Muscle of leg (tissue), 11 donors: ENCODE data around the gene ENO4. TPM values are rescaled to one million over a fixed set of nuclear protein-coding genes. Genes with fewer than 3 reads are reported as not detected.

ENCODE experiments used
- DNase-seq: peaks from one replicate; pipeline ENCODE4 v3.0.0; 2013
- H3K27ac ChIP-seq: one replicate; pipeline ENCODE4 v1.5.1; 2013; ENCODE audit warnings: mild to moderate bottlenecking, low read length, control low read depth
- H3K27me3 ChIP-seq: one replicate; pipeline ENCODE4 v1.6.1; 2013; ENCODE audit warnings: low read length; ENCODE audit not compliant: control insufficient read depth, insufficient read depth
- H3K36me3 ChIP-seq: one replicate; pipeline ENCODE4 v1.6.1; 2013; ENCODE audit warnings: low read length; ENCODE audit not compliant: control insufficient read depth, insufficient read depth
- H3K4me1 ChIP-seq: one replicate; pipeline ENCODE4 v1.6.1; 2013; ENCODE audit warnings: low read length; ENCODE audit not compliant: control insufficient read depth, insufficient read depth
- H3K4me3 ChIP-seq: one replicate; pipeline ENCODE4 v1.5.1; 2013; ENCODE audit warnings: low read length, control low read depth
- H3K9me3 ChIP-seq: replicated peaks from 2 replicates; pipeline ENCODE4 v1.6.1; 2013; ENCODE audit warnings: low read depth, low read length; ENCODE audit not compliant: control insufficient read depth
- WGBS: methylation state at CpG from one replicate; pipeline ENCODE4 v1.1.5; 2013; ENCODE audit warnings: missing lambda C conversion rate; ENCODE audit not compliant: insufficient coverage; 5-methylcytosine and 5-hydroxymethylcytosine counted together
- polyA plus RNA-seq, 8 donors: library from polyadenylated mRNA; unstranded; fragments of 120-200 nt; gene quantifications; one replicate each; pipeline versions ENCODE4 v1.2.1 to v1.2.3, GENCODE V29; 2013; ENCODE audit warnings: inconsistent platforms in 1 of 8, low replicate concordance in 1 of 8; ENCODE audit not compliant: insufficient read length in 8 of 8, insufficient read depth in 1 of 8
- total RNA-seq: library from RNA; stranded (reverse); fragments of 120-200 nt; gene quantifications from one replicate; pipeline ENCODE4 v1.2.4, GENCODE V29; 2013

ENO4 gene
- total and polyA plus RNA-seq, 9 donors: 0.18 to 0.79 (median 0.48) TPM

DNA sequence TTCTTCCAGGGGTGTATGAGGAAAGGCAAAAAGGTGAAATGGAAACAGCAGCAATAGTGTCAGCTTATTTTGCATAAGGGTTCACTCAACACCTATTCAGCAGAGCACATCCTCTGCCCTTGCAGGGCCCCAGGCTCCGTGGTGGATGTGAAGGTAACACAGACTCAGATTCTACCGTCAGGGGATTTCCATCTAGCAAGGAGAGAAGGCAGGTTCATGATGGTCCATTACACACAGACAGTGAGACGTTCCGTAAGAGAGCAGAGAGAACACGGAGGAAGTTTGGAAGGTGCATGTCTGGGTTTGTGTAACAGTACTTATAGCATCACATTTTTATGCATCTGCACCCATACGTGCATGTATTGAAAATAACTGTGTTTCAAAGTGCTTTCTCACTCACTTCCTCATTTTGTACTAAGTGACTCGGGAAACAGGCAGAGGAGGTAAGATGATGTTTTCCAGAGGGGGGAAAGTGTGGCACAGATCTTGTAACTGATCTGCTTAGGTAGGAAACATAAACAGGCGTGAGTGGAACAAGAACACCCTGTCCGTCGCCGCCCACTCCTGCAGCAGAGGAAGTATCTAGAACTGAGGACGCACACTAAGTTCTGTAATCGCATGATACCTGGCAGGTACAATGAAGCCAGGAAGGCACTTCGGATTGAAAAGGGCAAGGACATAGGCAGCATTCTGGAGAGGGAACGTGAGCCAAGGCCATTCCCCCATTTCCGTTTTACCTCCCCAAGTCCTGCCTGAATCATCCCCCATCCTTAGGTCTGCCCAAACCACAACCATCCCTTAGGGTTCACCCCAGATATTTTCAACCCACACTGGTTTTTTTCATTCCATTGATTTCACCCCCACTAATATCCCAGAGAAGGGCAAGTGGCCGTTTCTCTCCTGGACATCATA lies 1.0 kb upstream of the ENO4 start:
- Histone ChIP-seq H3K27me3 (peaks cover 22% of the 10 kb centered on the region), H3K4me3 (peak overlapping the region; percentile 76), H3K9me3 (no peaks in the 10 kb centered on the region), H3K4me1 (peaks cover 12% of the 10 kb centered on the region), H3K36me3 (no peaks in the 10 kb centered on the region), H3K27ac (no peak overlapping the region)
- WGBS: 60% methylated on average over 11 of the region's 17 CpGs
- DNase-seq: no peak

DNA sequence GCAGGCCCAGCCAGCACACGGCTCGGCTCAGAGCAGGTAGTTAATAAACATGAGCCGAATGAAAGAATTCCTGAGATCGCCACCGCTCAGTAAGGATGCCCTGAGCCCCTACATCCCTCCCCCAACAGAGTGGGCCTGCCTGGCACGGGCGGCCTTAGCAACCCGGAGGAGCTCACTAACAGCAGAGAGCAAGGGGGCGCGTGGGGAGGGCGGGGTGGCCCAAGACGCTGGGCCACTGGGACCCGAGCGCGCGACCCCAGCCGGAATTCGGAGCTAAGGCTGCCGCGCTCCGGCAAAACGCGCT lies 403 bp upstream of the ENO4 start:
- Histone ChIP-seq H3K27ac (peak overlapping the region; percentile 38), H3K27me3 (peaks cover 22% of the 10 kb centered on the region), H3K4me1 (peaks cover 12% of the 10 kb centered on the region), H3K9me3 (no peaks in the 10 kb centered on the region), H3K36me3 (no peaks in the 10 kb centered on the region), H3K4me3 (peak overlapping the region; percentile 76)
- WGBS: 0% methylated on average over 18 of the region's 23 CpGs
- DNase-seq: no peak

DNA sequence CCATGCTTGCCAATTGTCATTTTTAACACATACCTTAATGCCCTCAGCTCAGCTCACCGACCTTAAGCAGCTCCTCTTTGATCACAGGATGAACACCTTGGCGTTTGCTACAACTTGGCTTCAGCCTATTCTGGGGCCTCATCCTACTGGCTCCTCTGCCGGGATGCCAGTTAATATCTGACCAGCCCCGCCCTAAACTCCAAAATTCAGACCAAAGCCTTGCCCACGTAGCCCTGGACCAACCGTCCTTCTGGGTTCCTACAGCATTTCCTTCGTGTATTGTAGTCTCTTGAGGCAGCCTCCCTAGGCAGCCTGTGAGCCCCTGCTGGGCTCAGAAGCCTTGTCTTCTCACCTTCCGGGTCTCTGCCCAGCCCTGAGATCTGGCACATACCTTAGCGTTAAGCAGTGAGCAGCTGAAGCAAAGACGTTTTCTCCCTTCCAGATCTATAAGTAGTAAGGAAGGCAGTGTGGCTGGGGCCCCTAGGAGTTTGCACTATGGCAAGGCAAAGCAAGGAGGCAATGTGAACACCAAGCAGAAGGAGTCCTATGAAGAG lies 836 bp downstream of the ENO4 start:
- peak overlapping the region; percentile 76 for H3K4me3 ChIP-seq
- no peaks in the 10 kb centered on the region for H3K9me3 ChIP-seq
- no peak overlapping the region for H3K27ac ChIP-seq
- no peak for DNase-seq
- peaks cover 22% of the 10 kb centered on the region for H3K27me3 ChIP-seq
- 21% methylated on average over 7 of the region's 10 CpGs for WGBS
- H3K4me1 ChIP-seq: peaks cover 12% of the 10 kb centered on the region
- no peaks in the 10 kb centered on the region for H3K36me3 ChIP-seq

DNA sequence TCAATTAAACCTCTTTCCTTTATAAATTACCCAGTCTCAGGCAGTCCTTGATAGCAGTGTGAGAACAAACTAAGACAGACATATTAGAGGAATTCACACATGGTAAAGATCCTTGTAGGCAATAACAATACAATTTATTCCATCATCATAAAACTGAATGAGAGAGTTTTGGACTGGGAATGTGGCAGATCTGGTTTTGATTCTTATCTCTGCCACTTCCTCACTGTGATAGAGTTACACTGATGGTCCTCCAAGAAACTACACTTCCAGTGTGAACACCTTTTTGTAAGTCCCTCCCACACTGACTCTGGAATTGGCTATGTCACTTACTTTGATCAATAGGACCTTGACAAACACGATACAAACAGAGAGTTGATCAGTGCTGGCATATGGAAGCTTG lies 2.9 kb downstream of the ENO4 start:
- Histone ChIP-seq H3K4me1 (peaks cover 12% of the 10 kb centered on the region), H3K27ac (no peak overlapping the region), H3K27me3 (peaks cover 22% of the 10 kb centered on the region), H3K9me3 (no peaks in the 10 kb centered on the region), H3K4me3 (no peak overlapping the region), H3K36me3 (no peaks in the 10 kb centered on the region)
- 100% methylated on average over 1 of the region's 1 CpG for WGBS
- DNase-seq: no peak

DNA sequence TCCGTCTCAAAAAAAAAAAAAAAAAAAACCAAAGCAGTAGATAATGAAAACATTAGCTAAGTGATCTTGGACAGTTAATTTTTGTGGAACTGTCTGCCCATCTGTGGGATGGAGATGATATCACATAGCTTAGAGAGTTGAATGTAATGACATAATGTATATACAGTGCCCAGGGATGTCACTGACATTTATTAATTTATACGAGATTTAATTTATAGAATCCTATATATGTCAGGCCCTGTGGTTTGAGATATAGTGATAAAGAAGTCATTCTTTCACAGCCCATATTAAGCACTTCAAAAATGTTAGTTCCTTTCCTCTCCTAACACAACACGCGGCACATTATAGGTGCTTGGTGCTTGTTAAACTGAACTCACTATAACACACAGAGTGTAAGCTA lies 4.0 kb downstream of the ENO4 start:
- H3K27me3 ChIP-seq: peaks cover 18% of the 10 kb centered on the region
- 100% methylated on average over 1 of the region's 4 CpGs for WGBS
- DNase-seq: no peak
- H3K4me1 ChIP-seq: peaks cover 12% of the 10 kb centered on the region
- peaks cover 2% of the 10 kb centered on the region for H3K9me3 ChIP-seq
- no peaks in the 10 kb centered on the region for H3K36me3 ChIP-seq
- no peak overlapping the region for H3K4me3 ChIP-seq
- no peak overlapping the region for H3K27ac ChIP-seq

DNA sequence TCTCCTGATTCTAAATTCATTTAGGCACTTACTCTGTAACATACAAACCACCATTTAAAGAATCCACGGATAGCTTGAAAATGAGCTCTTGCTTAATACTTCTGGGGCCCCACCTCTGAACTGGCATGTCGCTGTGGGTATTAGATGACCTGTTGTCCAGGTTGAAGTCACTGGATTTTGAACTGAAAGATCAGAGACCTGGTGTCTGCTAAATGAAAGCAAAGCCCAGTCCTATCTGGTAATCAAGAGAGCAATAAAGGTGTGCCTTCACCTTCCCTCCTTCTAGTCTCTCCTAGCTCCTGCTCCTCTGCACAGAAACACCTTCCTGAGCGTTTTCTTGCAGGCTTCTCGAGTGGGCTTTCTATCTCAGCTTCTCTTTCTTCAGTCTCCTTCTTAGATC lies 4.4 kb downstream of the ENO4 start:
- no peaks in the 10 kb centered on the region for H3K36me3 ChIP-seq
- 87% methylated on average over 3 of the region's 4 CpGs for WGBS
- no peak for DNase-seq

DNA sequence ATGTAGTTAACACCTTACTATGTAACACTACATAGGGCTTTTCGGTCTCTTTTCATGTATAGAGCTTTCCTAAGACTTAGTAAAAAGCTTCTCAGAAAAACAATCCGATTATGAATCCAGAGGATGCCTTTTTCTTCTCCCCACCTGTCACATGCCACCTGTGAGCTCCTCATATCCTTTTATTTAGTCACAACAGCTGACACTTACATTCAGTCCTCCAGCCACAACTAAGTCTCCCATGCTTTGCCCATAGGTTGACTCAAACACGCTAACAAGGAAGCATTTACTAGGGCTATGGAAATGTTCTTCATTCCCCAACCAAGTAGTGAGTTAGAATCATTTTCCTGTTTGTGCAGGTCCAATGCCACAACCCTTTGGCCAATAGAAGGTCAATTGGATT lies 7.9 kb downstream of the ENO4 start:
- H3K36me3 ChIP-seq: no peaks in the 10 kb centered on the region

More for the DNA sequence above, 4.4 kb downstream of the ENO4 start:
- peaks cover 2% of the 10 kb centered on the region for H3K9me3 ChIP-seq
- H3K4me1 ChIP-seq: peaks cover 8% of the 10 kb centered on the region
- peaks cover 14% of the 10 kb centered on the region for H3K27me3 ChIP-seq
- no peak overlapping the region for H3K4me3 ChIP-seq
- no peak overlapping the region for H3K27ac ChIP-seq

GRCh38 chr10:116861796-116862195 lies 12.5 kb downstream of the ENO4 start:
- peaks cover 2% of the 10 kb centered on the region for H3K9me3 ChIP-seq
- no CpG with 5 or more reads among the region's 2 CpGs for WGBS
- H3K4me1 ChIP-seq: no peaks in the 10 kb centered on the region
- no peak overlapping the region for H3K4me3 ChIP-seq
- no peaks in the 10 kb centered on the region for H3K36me3 ChIP-seq
- H3K27me3 ChIP-seq: peaks cover 2% of the 10 kb centered on the region
- no peak for DNase-seq
- no peak overlapping the region for H3K27ac ChIP-seq

More for the DNA sequence above, 7.9 kb downstream of the ENO4 start:
- WGBS: 93% methylated on average over 2 of the region's 3 CpGs
- Histone ChIP-seq H3K4me3 (no peak overlapping the region), H3K27ac (no peak overlapping the region), H3K4me1 (no peaks in the 10 kb centered on the region), H3K9me3 (peaks cover 2% of the 10 kb centered on the region), H3K27me3 (peaks cover 2% of the 10 kb centered on the region)
- DNase-seq: no peak

DNA sequence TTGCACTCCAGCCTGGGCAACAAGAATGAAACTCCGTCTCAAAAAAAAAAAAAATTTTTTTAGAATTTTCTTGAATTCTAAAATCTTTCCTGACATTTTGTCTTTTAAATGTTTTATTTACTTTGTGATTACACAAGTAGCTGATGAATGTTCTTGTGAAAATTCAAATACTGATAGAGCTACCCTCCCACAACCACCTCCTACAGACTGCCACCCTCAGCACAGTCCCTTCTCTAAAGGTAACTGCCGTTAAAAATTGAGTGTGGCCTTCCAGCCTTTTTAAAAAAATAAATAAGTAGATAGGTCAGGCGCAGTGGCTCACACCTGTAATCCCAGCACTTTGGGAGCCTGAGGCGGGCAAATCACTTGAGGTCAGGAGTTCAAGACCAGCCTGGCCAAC lies 15.1 kb downstream of the ENO4 start:
- no peak for DNase-seq
- no peak overlapping the region for H3K4me3 ChIP-seq

GRCh38 chr10:116866066-116866465 lies 16.8 kb downstream of the ENO4 start:
- no peaks in the 10 kb centered on the region for H3K9me3 ChIP-seq
- no peak overlapping the region for H3K4me3 ChIP-seq
- no peak for DNase-seq
- no peaks in the 10 kb centered on the region for H3K4me1 ChIP-seq
- no CpG with 5 or more reads among the region's 2 CpGs for WGBS
- no peaks in the 10 kb centered on the region for H3K36me3 ChIP-seq
- no peak overlapping the region for H3K27ac ChIP-seq
- H3K27me3 ChIP-seq: no peaks in the 10 kb centered on the region

More for the DNA sequence above, 15.1 kb downstream of the ENO4 start:
- no CpG with 5 or more reads among the region's 4 CpGs for WGBS
- H3K4me1 ChIP-seq: no peaks in the 10 kb centered on the region
- H3K9me3 ChIP-seq: no peaks in the 10 kb centered on the region
- H3K27me3 ChIP-seq: peaks cover 2% of the 10 kb centered on the region
- H3K27ac ChIP-seq: no peak overlapping the region
- no peaks in the 10 kb centered on the region for H3K36me3 ChIP-seq
